ENCODE data around the gene CCNH. TPM values are rescaled to one million over a fixed set of nuclear protein-coding genes. Genes with fewer than 3 reads are reported as not detected.

CCNH gene
- total RNA-seq, 2 experiments from 2014 or later: 309 to 311 TPM

- no peak overlapping the region for H3K4me3 Mint-ChIP-seq
- Histone ChIP-seq H3K27me3 (ENCODE audit: control insufficient read depth in 1 of 2, insufficient read depth in 2 of 2, low read length in 2 of 2) (no peaks in the 10 kb centered on the region), H3K9me3 (ENCODE audit: control insufficient read depth in 1 of 2, insufficient read depth in 1 of 2, low read length in 2 of 2) (no peaks in the 10 kb centered on the region), H3K4me1 (ENCODE audit: insufficient read depth, low read length) (no peaks in the 10 kb centered on the region), H3K36me3 (ENCODE audit: insufficient read depth, low read length) (peaks cover 26% of the 10 kb centered on the region), H3K27ac (ENCODE audit: low read depth in 1 of 2, low read length in 2 of 2) (no peak overlapping the region), H3K4me3 (ENCODE audit: low read length) (no peak overlapping the region)
- H3K36me3 Mint-ChIP-seq (ENCODE audit: low read depth): peaks cover 71% of the 10 kb centered on the region
- H3K4me1 Mint-ChIP-seq (ENCODE audit: low read depth): peaks cover 17% of the 10 kb centered on the region
- ChIA-PET CTCF (interaction anchor here (1.7 kb wide), 1 partner anchor 8 kb away, joined by 4 read pairs; no protein-coding TSS in a partner anchor), POLR2A (interaction anchor here (1.2 kb wide), 1 partner anchor 117 kb away, joined by 4 read pairs; no protein-coding TSS in a partner anchor)
- intact Hi-C loops (cut with DNase I, micrococcal nuclease): no loop called here
- DNase-seq (no peak), ATAC-seq (ENCODE audit: poor library complexity) (no peak)
- TF ChIP-seq CTCF (IDR thresholded peaks at IDR 0.05): no peak
- H3K9me3 Mint-ChIP-seq: peaks cover 2% of the 10 kb centered on the region
- H3K27ac Mint-ChIP-seq: no peak overlapping the region
- no peaks in the 10 kb centered on the region for H3K27me3 Mint-ChIP-seq
Observed at GRCh38 chr5:87347841-87348240, 64.9 kb downstream of the CCNH start.

- ChIA-PET CTCF (no interaction called here), POLR2A (interaction anchor here (1.2 kb wide), 1 partner anchor 116 kb away, joined by 4 read pairs; no protein-coding TSS in a partner anchor)
- peaks cover 2% of the 10 kb centered on the region for H3K9me3 Mint-ChIP-seq
Observed at GRCh38 chr5:87347272-87347671, 65.5 kb downstream of the CCNH start.

More at GRCh38 chr5:87347272-87347671, 65.5 kb downstream of the CCNH start:
- H3K27me3 ChIP-seq (ENCODE audit: control insufficient read depth in 1 of 2, insufficient read depth in 2 of 2, low read length in 2 of 2): no peaks in the 10 kb centered on the region
- no peaks in the 10 kb centered on the region for H3K4me1 ChIP-seq (ENCODE audit: insufficient read depth, low read length)
- no peak overlapping the region for H3K27ac Mint-ChIP-seq
- H3K27me3 Mint-ChIP-seq: no peaks in the 10 kb centered on the region
- H3K36me3 Mint-ChIP-seq (ENCODE audit: low read depth): peaks cover 74% of the 10 kb centered on the region
- H3K4me3 ChIP-seq (ENCODE audit: low read length): no peak overlapping the region
- intact Hi-C loops (cut with DNase I, micrococcal nuclease): no loop called here
- H3K36me3 ChIP-seq (ENCODE audit: insufficient read depth, low read length): peaks cover 30% of the 10 kb centered on the region
- H3K9me3 ChIP-seq (ENCODE audit: control insufficient read depth in 1 of 2, insufficient read depth in 1 of 2, low read length in 2 of 2): no peaks in the 10 kb centered on the region
- DNase-seq (no peak), ATAC-seq (ENCODE audit: poor library complexity) (no peak)
- TF ChIP-seq CTCF (IDR thresholded peaks at IDR 0.05): no peak
- H3K4me1 Mint-ChIP-seq (ENCODE audit: low read depth): peaks cover 20% of the 10 kb centered on the region
- no peak overlapping the region for H3K27ac ChIP-seq (ENCODE audit: low read depth in 1 of 2, low read length in 2 of 2)
- H3K4me3 Mint-ChIP-seq: no peak overlapping the region

Other genes with a start within 250 kb of the CCNH start
- 10 to 100 TPM; 15.1 to 15.4 TPM for gene RASA1, start 145.0 kb downstream of the CCNH start, total RNA-seq

Data from CD4-positive, alpha-beta T cell (primary cell).